C4-2B (cell line): ENCODE measurements around the gene ZNF215.

Source experiments
- CTCF ChIP-seq: fragments of 450-650 bp; conservative IDR thresholded peaks from 2 replicates; pipeline ENCODE4 v1.5.1; 2017; ENCODE audit warnings: mild to moderate bottlenecking
- ZFX ChIP-seq: fragments of 450-650 bp; IDR thresholded peaks from 2 replicates; pipeline ENCODE4 v1.6.1; 2017

GRCh38 chr11:6962141-6962540 is 35.9 kb downstream of the ZNF215 start:
- TF ChIP-seq CTCF: no peak
- no peak for TF ChIP-seq ZFX
